GM06990 (cell line): ENCODE measurements around the gene RPS6KA5.

Experiments
- DNase-seq: peaks from one replicate; pipeline ENCODE4 v3.0.0-alpha.2; 2011; ENCODE audit not compliant: insufficient read length; ENCODE audit errors: extremely low read depth
- H3K27me3 ChIP-seq: replicated peaks from 2 replicates; pipeline ENCODE4 v1.6.0; 2011; ENCODE audit warnings: low read length; ENCODE audit not compliant: control insufficient read depth, insufficient read depth
- H3K36me3 ChIP-seq: 2 replicates; pipeline ENCODE4 v1.5.1; 2011; ENCODE audit warnings: low read length; ENCODE audit not compliant: control insufficient read depth, insufficient read depth
- H3K4me3 ChIP-seq: replicated peaks from 2 replicates; pipeline ENCODE4 v1.5.1; 2011; ENCODE audit warnings: low read depth, mild to moderate bottlenecking, control low read depth, low read length
- TF ChIP-seq, protein P1 (sequence below): IDR thresholded peaks from 2 replicates; pipeline ENCODE4 v1.5.1; 2011; ENCODE audit warnings: low read length, control low read depth, mild to moderate bottlenecking, inconsistent platforms; ENCODE audit not compliant: insufficient read depth, poor library complexity, severe bottlenecking

Gene RPS6KA5

DNA sequence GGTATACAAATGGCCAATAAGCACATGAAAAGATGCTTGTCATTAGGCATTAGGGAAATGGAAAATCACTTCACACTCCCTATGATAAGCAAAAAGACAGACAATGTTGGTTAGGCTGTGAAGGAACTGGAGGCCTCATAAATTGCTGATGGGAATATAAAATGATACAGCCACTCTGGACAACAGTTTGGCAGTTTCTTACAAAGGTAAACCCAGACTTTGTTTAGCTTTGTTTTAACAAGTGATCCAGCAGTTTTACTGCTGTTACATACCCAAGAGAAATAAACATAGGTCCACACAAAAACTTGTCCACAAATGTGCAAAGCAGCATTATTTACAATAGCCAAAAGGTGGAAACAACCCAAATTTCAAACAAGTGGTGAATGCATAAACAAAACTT, 5.4 kb downstream of the RPS6KA5 start:
- no peak overlapping the region for H3K4me3 ChIP-seq
- H3K27me3 ChIP-seq, result no peaks in the 10 kb centered on the region
- no peak for DNase-seq
- no peaks in the 10 kb centered on the region for H3K36me3 ChIP-seq
- TF ChIP-seq, protein P1, sequence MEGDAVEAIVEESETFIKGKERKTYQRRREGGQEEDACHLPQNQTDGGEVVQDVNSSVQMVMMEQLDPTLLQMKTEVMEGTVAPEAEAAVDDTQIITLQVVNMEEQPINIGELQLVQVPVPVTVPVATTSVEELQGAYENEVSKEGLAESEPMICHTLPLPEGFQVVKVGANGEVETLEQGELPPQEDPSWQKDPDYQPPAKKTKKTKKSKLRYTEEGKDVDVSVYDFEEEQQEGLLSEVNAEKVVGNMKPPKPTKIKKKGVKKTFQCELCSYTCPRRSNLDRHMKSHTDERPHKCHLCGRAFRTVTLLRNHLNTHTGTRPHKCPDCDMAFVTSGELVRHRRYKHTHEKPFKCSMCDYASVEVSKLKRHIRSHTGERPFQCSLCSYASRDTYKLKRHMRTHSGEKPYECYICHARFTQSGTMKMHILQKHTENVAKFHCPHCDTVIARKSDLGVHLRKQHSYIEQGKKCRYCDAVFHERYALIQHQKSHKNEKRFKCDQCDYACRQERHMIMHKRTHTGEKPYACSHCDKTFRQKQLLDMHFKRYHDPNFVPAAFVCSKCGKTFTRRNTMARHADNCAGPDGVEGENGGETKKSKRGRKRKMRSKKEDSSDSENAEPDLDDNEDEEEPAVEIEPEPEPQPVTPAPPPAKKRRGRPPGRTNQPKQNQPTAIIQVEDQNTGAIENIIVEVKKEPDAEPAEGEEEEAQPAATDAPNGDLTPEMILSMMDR, result no peak

DNA sequence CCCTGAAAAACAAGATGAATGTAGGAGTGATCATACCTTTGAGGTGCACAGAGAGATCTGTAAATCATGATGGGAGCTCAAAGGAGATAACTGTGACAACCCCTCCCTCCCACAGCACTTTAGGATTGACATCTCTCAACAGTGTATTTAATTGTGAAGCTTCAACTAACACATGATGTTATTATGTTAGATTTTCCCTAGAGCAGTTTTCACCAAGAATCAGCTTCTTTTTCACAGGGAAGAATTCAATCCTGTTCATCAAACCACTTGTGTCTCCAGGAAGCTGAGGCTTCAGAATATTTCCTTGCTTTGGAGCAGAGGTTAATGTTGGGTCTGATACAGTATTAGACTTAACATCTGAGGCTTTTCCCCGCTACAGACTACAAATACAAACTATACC, 11.8 kb downstream of the RPS6KA5 start:
- TF ChIP-seq, protein P1, result no peak
- no peak for DNase-seq
- no peaks in the 10 kb centered on the region for H3K27me3 ChIP-seq
- no peak overlapping the region for H3K4me3 ChIP-seq
- no peaks in the 10 kb centered on the region for H3K36me3 ChIP-seq

DNA sequence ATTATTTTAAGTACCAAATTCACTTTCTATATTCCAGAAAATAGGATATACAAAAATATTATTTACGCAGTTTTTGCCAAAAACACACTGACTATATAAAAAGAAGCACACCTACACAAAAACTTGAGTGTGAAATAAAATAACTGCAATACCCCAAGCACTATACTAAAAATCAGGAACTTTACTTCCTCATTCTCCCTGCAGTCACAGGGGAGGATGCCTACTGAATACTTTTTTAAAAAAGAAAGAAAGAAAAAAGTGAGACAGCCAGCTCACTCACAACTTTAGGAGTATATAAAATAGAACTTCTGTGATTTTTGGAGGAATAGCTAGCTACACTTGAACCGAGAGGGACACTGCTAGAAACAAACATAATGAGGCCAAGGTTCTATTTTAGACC, 12.2 kb downstream of the RPS6KA5 start:
- no peak for DNase-seq
- no peaks in the 10 kb centered on the region for H3K36me3 ChIP-seq
- H3K27me3 ChIP-seq, result no peaks in the 10 kb centered on the region
- TF ChIP-seq, protein P1, result no peak
- H3K4me3 ChIP-seq, result no peak overlapping the region

DNA sequence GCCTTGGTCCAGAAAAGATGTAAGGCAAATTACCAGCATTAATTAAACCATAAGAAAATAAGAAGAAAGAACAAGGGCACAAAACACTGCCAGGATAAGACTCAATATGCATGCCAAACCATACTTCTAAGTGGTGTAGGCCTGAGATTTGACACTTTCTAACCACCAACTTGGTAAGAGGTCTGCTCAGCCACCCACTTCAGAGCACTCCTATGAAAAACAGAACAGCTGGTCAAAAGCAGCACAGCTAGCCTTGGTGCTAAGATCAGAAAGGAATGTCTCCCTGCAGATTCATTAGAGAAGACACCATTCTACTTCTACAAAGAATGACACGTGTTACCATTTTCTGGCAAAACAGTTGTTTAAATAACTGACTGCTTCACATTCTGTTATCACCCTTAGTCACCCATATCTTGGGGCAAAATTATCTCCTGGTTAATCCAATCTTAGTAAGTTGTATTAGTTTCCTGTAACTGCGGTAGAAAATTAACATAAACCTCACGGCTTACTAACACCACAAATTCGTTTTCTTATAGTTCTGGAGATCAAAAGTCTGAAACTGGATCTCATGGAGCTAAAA, 13.2 kb downstream of the RPS6KA5 start:
- Histone ChIP-seq H3K27me3 (no peaks in the 10 kb centered on the region), H3K4me3 (no peak overlapping the region), H3K36me3 (no peaks in the 10 kb centered on the region)
- TF ChIP-seq, protein P1, result no peak
- DNase-seq, result no peak

DNA sequence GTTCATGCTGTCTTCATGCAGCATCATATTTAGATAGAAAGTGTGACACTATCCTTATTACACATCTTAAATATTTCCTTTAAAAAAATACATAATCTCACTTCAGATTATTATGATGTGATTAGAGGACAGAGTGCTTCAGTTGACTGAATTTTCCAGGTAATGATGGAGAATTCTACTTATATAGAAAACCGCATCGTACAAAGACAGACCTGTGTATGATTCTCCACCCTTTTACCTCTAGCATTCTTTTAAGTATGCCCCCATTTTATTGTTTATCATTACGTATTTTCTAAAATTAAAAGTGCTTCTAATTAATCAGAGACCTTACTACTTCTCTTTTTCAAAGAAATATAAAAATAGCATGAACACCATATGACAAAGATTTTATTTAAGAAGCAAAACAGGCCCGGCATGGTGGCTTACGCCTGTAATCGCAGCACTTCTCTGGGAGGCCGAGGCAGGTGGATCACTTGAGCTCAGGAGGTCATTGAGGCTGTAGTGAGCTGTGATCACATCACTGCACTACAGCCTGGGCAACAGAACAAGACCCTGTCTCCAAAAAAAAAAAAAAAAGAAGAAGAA, 13.9 kb downstream of the RPS6KA5 start:
- no peaks in the 10 kb centered on the region for H3K27me3 ChIP-seq
- TF ChIP-seq, protein P1, result no peak
- no peaks in the 10 kb centered on the region for H3K36me3 ChIP-seq
- H3K4me3 ChIP-seq, result no peak overlapping the region
- DNase-seq, result no peak

DNA sequence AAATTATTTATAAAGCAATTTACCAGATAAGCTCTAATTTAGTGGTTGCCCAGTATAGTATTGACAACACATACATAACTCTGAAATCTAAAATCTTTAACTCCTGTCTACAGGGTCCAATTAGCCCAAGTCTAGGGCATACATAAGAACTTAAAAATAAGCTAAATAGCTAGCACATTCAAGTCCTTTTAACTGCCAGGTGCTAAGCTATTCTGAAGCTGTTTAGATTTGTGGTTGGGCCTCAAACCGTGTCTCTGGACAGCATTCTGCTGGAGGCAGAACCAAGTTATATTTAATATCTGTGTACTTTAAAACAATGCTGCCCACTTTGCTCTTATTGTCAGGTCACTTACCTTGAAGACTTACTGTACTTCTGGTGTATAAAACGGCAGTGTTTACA, 19.0 kb downstream of the RPS6KA5 start:
- Histone ChIP-seq H3K27me3 (no peaks in the 10 kb centered on the region), H3K36me3 (no peaks in the 10 kb centered on the region), H3K4me3 (no peak overlapping the region)
- no peak for DNase-seq
- TF ChIP-seq, protein P1, result no peak
